Naive thymus-derived CD4-positive, alpha-beta T cell (primary cell): ENCODE data around the gene ALPG. TPM values are rescaled to one million over a fixed set of nuclear protein-coding genes. Genes with fewer than 3 reads are reported as not detected.
"Not testable (repeated sequence)": the region's sequence is repeated elsewhere in the genome, so short reads cannot be mapped to it uniquely, and the experiment has no call there.

ENCODE experiments used
- ATAC-seq: fragments of 150-1000 bp; cut with Tn5 transposase; 2 replicates; pipeline ENCODE4 v1.10.0; 2021; ENCODE audit warnings: mild to moderate bottlenecking, moderate library complexity
- CTCF ChIA-PET: fragments of 350-600 bp; sonication (Branson Sonifier 250); formaldehyde crosslinking; loops from one replicate; lab custom pipeline; 2021; ENCODE audit warnings: antibody characterized with exemption; lab: Charles Lee
- POLR2A ChIA-PET: fragments of 350-600 bp; sonication (Branson Sonifier 250); formaldehyde crosslinking; loops from one replicate; lab custom pipeline; 2021; ENCODE audit warnings: antibody characterized with exemption, inconsistent platforms; lab: Charles Lee
- DNase-seq, 9 donors: peaks; one replicate each; pipeline versions ENCODE4 v3.0.0 to v3.0.0-alpha.2; 2020 to 2022; ENCODE audit warnings: mixed read lengths in 1 of 9
- H3K27ac ChIP-seq: one replicate; pipeline ENCODE4 v1.7.0; 2013; ENCODE audit warnings: mild to moderate bottlenecking, low read depth, low read length, moderate library complexity
- H3K27me3 ChIP-seq, 2 donors: one replicate each; pipeline ENCODE4 v1.7.0; 2013; ENCODE audit warnings: low read length in 2 of 2, mild to moderate bottlenecking in 2 of 2, moderate library complexity in 2 of 2; ENCODE audit not compliant: control insufficient read depth in 2 of 2, insufficient read depth in 2 of 2
- H3K36me3 ChIP-seq, 3 experiments: 1 replicate in 2 of 3; 2 replicates in 1 of 3; pipeline ENCODE4 v1.7.0; 2013; ENCODE audit warnings: low read length in 3 of 3, mild to moderate bottlenecking in 3 of 3, moderate library complexity in 1 of 3; ENCODE audit not compliant: insufficient read depth in 3 of 3, control insufficient read depth in 2 of 3
- H3K4me1 ChIP-seq, 2 donors: one replicate each; pipeline ENCODE4 v1.7.0; 2013; ENCODE audit warnings: low read length in 2 of 2, mild to moderate bottlenecking in 2 of 2, moderate library complexity in 1 of 2; ENCODE audit not compliant: control insufficient read depth in 2 of 2, insufficient read depth in 2 of 2
- H3K4me3 ChIP-seq: 2 replicates; pipeline ENCODE4 v1.7.0; 2013; ENCODE audit warnings: mild to moderate bottlenecking, low read length
- H3K9me3 ChIP-seq, 3 experiments: 1 replicate in 2 of 3; 2 replicates in 1 of 3; pipeline ENCODE4 v1.7.0; 2013; ENCODE audit warnings: low read length in 3 of 3; ENCODE audit not compliant: control insufficient read depth in 2 of 3
- H3K27ac Mint-ChIP-seq, 9 donors: one replicate each; pipeline ENCODE4 v1.8.0; 2020 to 2022; ENCODE audit warnings: mixed read lengths in 9 of 9, mild to moderate bottlenecking in 8 of 9, moderate library complexity in 5 of 9, inconsistent platforms in 2 of 9
- H3K27me3 Mint-ChIP-seq, 5 donors: one replicate each; pipeline ENCODE4 v1.8.0; 2021 to 2022; ENCODE audit warnings: mixed read lengths in 5 of 5, mild to moderate bottlenecking in 1 of 5
- H3K36me3 Mint-ChIP-seq, 5 donors: one replicate each; pipeline ENCODE4 v1.8.0; 2020 to 2022; ENCODE audit warnings: mixed read lengths in 5 of 5, mild to moderate bottlenecking in 3 of 5, inconsistent platforms in 1 of 5
- H3K4me1 Mint-ChIP-seq, 7 donors: one replicate each; pipeline ENCODE4 v1.8.0; 2020 to 2022; ENCODE audit warnings: mixed read lengths in 7 of 7, mild to moderate bottlenecking in 3 of 7, inconsistent platforms in 1 of 7
- H3K4me3 Mint-ChIP-seq, 10 donors: one replicate each; pipeline ENCODE4 v1.8.0; 2020 to 2022; ENCODE audit warnings: mild to moderate bottlenecking in 10 of 10, mixed read lengths in 10 of 10, moderate library complexity in 6 of 10, inconsistent platforms in 2 of 10
- H3K9me3 Mint-ChIP-seq, 11 donors: one replicate each; pipeline ENCODE4 v1.8.0; 2020 to 2022; ENCODE audit warnings: mixed read lengths in 11 of 11, mild to moderate bottlenecking in 4 of 11, inconsistent platforms in 1 of 11, moderate library complexity in 1 of 11
- intact Hi-C, 2 donors: fragments of 100-400 bp; cut with micrococcal nuclease; formaldehyde crosslinking; loops; one replicate each; pipeline ENCODE4 v1.15.1; 2023
- polyA plus RNA-seq, 2 donors: library from polyadenylated mRNA; unstranded; fragments of 300-500 nt; fragmentation: Illumina TruSeq; gene quantifications; one replicate each; pipeline ENCODE4 v1.2.3, GENCODE V29; 2021
- total RNA-seq, 6 experiments: library from RNA in 5 of 6; stranded (reverse) in 5 of 6; gene quantifications; 1 replicate in 5 of 6; 2 replicates in 1 of 6; pipeline ENCODE4 v1.2.3 and lab custom pipeline; 2021 to 2026

ALPG gene
- total and polyA plus RNA-seq, 7 experiments from 2014 or later: not detected

GRCh38 chr2:232387451-232388171, 19.0 kb upstream of the ALPG start:
- Histone ChIP-seq H3K36me3 (no peaks in the 10 kb centered on the region), H3K27ac (no peak overlapping the region), H3K4me1 (no peaks in the 10 kb centered on the region), H3K4me3 (no peak overlapping the region), H3K9me3 (no peaks in the 10 kb centered on the region), H3K27me3 (no peaks in the 10 kb centered on the region)
- ChIA-PET CTCF (no interaction called here), POLR2A (no interaction called here)
- no peak overlapping the region for H3K27ac Mint-ChIP-seq
- H3K36me3 Mint-ChIP-seq: no peaks in the 10 kb centered on the region
- H3K4me1 Mint-ChIP-seq: peaks cover 0 to 8% (median 0%) of the 10 kb centered on the region in 7 donors
- intact Hi-C loops: no loop called here
- peaks cover 0 to 4% (median 0%) of the 10 kb centered on the region in 11 donors for H3K9me3 Mint-ChIP-seq
- H3K27me3 Mint-ChIP-seq: peaks cover 44 to 65% (median 49%) of the 10 kb centered on the region in 5 donors
- DNase-seq (no peak), ATAC-seq (no peak)
- no peak overlapping the region for H3K4me3 Mint-ChIP-seq

GRCh38 chr2:232388324-232388891, 18.2 kb upstream of the ALPG start:
- Mint-ChIP-seq H3K9me3 (peaks cover 0 to 4% (median 0%) of the 10 kb centered on the region in 11 donors), H3K27me3 (peaks cover 37 to 57% (median 45%) of the 10 kb centered on the region in 5 donors), H3K27ac (no peak overlapping the region), H3K4me1 (peaks cover 0 to 8% (median 0%) of the 10 kb centered on the region in 7 donors), H3K4me3 (no peak overlapping the region), H3K36me3 (no peaks in the 10 kb centered on the region)
- intact Hi-C loops: no loop called here
- Histone ChIP-seq H3K4me3 (no peak overlapping the region), H3K4me1 (no peaks in the 10 kb centered on the region), H3K9me3 (no peaks in the 10 kb centered on the region), H3K27ac (no peak overlapping the region), H3K27me3 (no peaks in the 10 kb centered on the region), H3K36me3 (no peaks in the 10 kb centered on the region)
- DNase-seq (no peak), ATAC-seq (no peak)
- ChIA-PET CTCF (no interaction called here), POLR2A (no interaction called here)

- no peak overlapping the region for H3K4me3 ChIP-seq
- no peak for DNase-seq
- H3K27ac ChIP-seq: no peak overlapping the region
- Mint-ChIP-seq H3K4me1 (peaks cover 0 to 8% (median 0%) of the 10 kb centered on the region in 7 donors), H3K27me3 (peaks cover 33 to 52% (median 43%) of the 10 kb centered on the region in 5 donors), H3K4me3 (no peak overlapping the region), H3K36me3 (no peaks in the 10 kb centered on the region), H3K9me3 (peaks cover 0 to 4% (median 0%) of the 10 kb centered on the region in 11 donors), H3K27ac (no peak overlapping the region)
- no peaks in the 10 kb centered on the region for H3K27me3 ChIP-seq
- H3K4me1 ChIP-seq: no peaks in the 10 kb centered on the region
- intact Hi-C loops: no loop called here
- ChIA-PET POLR2A (no interaction called here), CTCF (no interaction called here)
- no peak for ATAC-seq
- H3K36me3 ChIP-seq: no peaks in the 10 kb centered on the region
- H3K9me3 ChIP-seq: no peaks in the 10 kb centered on the region
These were observed 17.3 kb upstream of the ALPG start for GRCh38 chr2:232389327-232389726.

GRCh38 chr2:232390661-232391060, 16.0 kb upstream of the ALPG start:
- Mint-ChIP-seq H3K36me3 (no peaks in the 10 kb centered on the region), H3K9me3 (peaks cover 0 to 4% (median 0%) of the 10 kb centered on the region in 11 donors), H3K27me3 (peaks cover 22 to 45% (median 37%) of the 10 kb centered on the region in 5 donors), H3K4me1 (peaks cover 0 to 7% (median 0%) of the 10 kb centered on the region in 7 donors), H3K27ac (no peak overlapping the region), H3K4me3 (no peak overlapping the region)
- H3K36me3 ChIP-seq: no peaks in the 10 kb centered on the region
- H3K9me3 ChIP-seq: no peaks in the 10 kb centered on the region
- ChIA-PET POLR2A (no interaction called here), CTCF (no interaction called here)
- no peaks in the 10 kb centered on the region for H3K4me1 ChIP-seq
- ATAC-seq: no peak
- H3K27ac ChIP-seq: no peak overlapping the region
- DNase-seq: no peak
- no peak overlapping the region for H3K4me3 ChIP-seq
- H3K27me3 ChIP-seq: no peaks in the 10 kb centered on the region
- intact Hi-C loops: no loop called here

- no peak overlapping the region for H3K4me3 ChIP-seq
- no peaks in the 10 kb centered on the region for H3K36me3 ChIP-seq
- no peaks in the 10 kb centered on the region for H3K4me1 ChIP-seq
- Mint-ChIP-seq H3K4me3 (no peak overlapping the region), H3K4me1 (peaks cover 0 to 5% (median 0%) of the 10 kb centered on the region in 7 donors), H3K36me3 (no peaks in the 10 kb centered on the region), H3K9me3 (peaks cover 0 to 4% (median 0%) of the 10 kb centered on the region in 11 donors), H3K27ac (no peak overlapping the region), H3K27me3 (peaks cover 17 to 37% (median 33%) of the 10 kb centered on the region in 5 donors)
- intact Hi-C loops: no loop called here
- ChIA-PET POLR2A (no interaction called here), CTCF (no interaction called here)
- DNase-seq: no peak
- H3K27ac ChIP-seq: no peak overlapping the region
- no peak for ATAC-seq
- no peaks in the 10 kb centered on the region for H3K9me3 ChIP-seq
- H3K27me3 ChIP-seq: no peaks in the 10 kb centered on the region
These were observed 13.1 kb upstream of the ALPG start for GRCh38 chr2:232393556-232393955.

GRCh38 chr2:232394431-232394830, 12.2 kb upstream of the ALPG start:
- H3K4me1 Mint-ChIP-seq, POLR2A ChIA-PET, H3K4me3 ChIP-seq, H3K4me1 ChIP-seq, H3K36me3 ChIP-seq, H3K27ac Mint-ChIP-seq, H3K9me3 Mint-ChIP-seq, H3K36me3 Mint-ChIP-seq, ATAC-seq, H3K27ac ChIP-seq, DNase-seq, CTCF ChIA-PET, H3K27me3 ChIP-seq, H3K4me3 Mint-ChIP-seq, intact Hi-C loops, H3K9me3 ChIP-seq: not testable (repeated sequence)
- H3K27me3 Mint-ChIP-seq: peaks cover 12 to 36% (median 26%) of the 10 kb centered on the region in 5 donors

GRCh38 chr2:232395586-232395985, 11.1 kb upstream of the ALPG start:
- intact Hi-C loops: no loop called here
- DNase-seq: no peak
- H3K4me3 ChIP-seq: no peak overlapping the region
- Mint-ChIP-seq H3K27me3 (peaks cover 5 to 32% (median 22%) of the 10 kb centered on the region in 5 donors), H3K27ac (no peak overlapping the region), H3K9me3 (no peaks in the 10 kb centered on the region), H3K4me3 (no peak overlapping the region), H3K4me1 (peaks cover 0 to 5% (median 0%) of the 10 kb centered on the region in 7 donors), H3K36me3 (no peaks in the 10 kb centered on the region)
- no peak overlapping the region for H3K27ac ChIP-seq
- ChIA-PET POLR2A (no interaction called here), CTCF (no interaction called here)
- ATAC-seq: no peak
- H3K4me1 ChIP-seq: no peaks in the 10 kb centered on the region
- no peaks in the 10 kb centered on the region for H3K27me3 ChIP-seq
- no peaks in the 10 kb centered on the region for H3K36me3 ChIP-seq
- no peaks in the 10 kb centered on the region for H3K9me3 ChIP-seq
